Astrocyte (in vitro differentiated cells and primary cell): ENCODE measurements around the gene GZMM.

Experiments used
- CTCF ChIP-seq: IDR thresholded peaks from 2 replicates; pipeline ENCODE4 v1.5.1; 2011; ENCODE audit warnings: low read depth, mild to moderate bottlenecking, inconsistent platforms, low read length, moderate library complexity; ENCODE audit not compliant: insufficient read depth
- EZH2 ChIP-seq: IDR thresholded peaks from 2 replicates; pipeline ENCODE4 v1.6.1; 2012; ENCODE audit warnings: mild to moderate bottlenecking, low read length, inconsistent platforms; ENCODE audit not compliant: insufficient read depth

DNA sequence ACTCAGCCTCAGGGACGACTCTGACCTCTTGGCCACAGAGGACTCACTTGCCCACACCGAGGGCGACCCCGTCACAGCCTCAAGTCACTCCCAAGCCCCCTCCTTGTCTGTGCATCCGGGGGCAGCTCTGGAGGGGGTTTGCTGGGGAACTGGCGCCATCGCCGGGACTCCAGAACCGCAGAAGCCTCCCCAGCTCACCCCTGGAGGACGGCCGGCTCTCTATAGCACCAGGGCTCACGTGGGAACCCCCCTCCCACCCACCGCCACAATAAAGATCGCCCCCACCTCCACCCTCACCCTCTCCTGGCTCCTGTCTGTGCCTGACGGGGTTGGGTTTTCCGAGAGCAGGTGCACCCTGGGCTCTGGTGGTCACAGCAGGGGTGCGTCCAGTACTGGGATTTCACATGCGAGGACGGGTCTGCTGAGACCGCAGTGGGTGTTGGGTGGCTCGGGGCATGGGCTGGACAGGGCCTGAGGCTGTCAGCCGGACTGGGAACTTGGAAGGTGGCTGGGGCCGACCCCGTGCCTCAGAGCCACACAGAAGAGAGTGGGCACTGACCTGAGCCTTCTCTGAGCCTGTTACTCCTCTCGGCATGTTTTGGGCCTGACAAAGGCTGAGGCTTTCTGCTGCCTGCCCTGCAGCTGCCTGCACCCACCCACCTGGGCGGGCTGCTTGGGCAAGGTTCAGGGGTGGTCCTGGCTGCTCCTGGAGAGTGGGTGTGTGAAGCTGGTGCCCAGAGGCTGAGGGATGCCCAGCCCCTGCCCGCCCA, 39.5 kb downstream of the GZMM start:
- TF ChIP-seq CTCF = no peak
- no peak for TF ChIP-seq EZH2
